Measurements from ENCODE around the gene GSTO2.

GSTO2 gene

GRCh38 chr10:104291439-104291951 lies 22.5 kb downstream of the GSTO2 start:
- peak; percentile 84 to 86 for DNase-seq
- ATAC-seq: peak; percentile 97
- Mint-ChIP-seq H3K4me3 (peak overlapping the region in 1 of 2 donors; percentile 12), H3K27ac (no peak overlapping the region), H3K9me3 (no peaks in the 10 kb centered on the region), H3K4me1 (peaks cover 22% of the 10 kb centered on the region), H3K27me3 (peaks cover 33% of the 10 kb centered on the region)

- H3K4me3 Mint-ChIP-seq: peak overlapping the region in 1 of 2 donors; percentile 10
- peaks cover 33% of the 10 kb centered on the region for H3K27me3 Mint-ChIP-seq
- no peak overlapping the region for H3K27ac Mint-ChIP-seq
- ATAC-seq: no peak
- no peaks in the 10 kb centered on the region for H3K9me3 Mint-ChIP-seq
- peaks cover 26% of the 10 kb centered on the region for H3K4me1 Mint-ChIP-seq
- DNase-seq: no peak
Measured at GRCh38 chr10:104293011-104293410, 24.0 kb downstream of the GSTO2 start.

- H3K9me3 Mint-ChIP-seq: no peaks in the 10 kb centered on the region
- H3K4me1 Mint-ChIP-seq: peaks cover 26% of the 10 kb centered on the region
- DNase-seq (no peak), ATAC-seq (no peak)
- no peak overlapping the region for H3K27ac Mint-ChIP-seq
- peaks cover 34% of the 10 kb centered on the region for H3K27me3 Mint-ChIP-seq
- H3K4me3 Mint-ChIP-seq: no peak overlapping the region
Measured at GRCh38 chr10:104293781-104294321, 24.9 kb downstream of the GSTO2 start.

- ATAC-seq (no peak), DNase-seq (no peak)
- H3K27me3 Mint-ChIP-seq: peaks cover 28% of the 10 kb centered on the region
- peaks cover 0 to 5% of the 10 kb centered on the region in 2 donors for H3K9me3 Mint-ChIP-seq
- H3K27ac Mint-ChIP-seq: no peak overlapping the region
- H3K4me1 Mint-ChIP-seq: peaks cover 41% of the 10 kb centered on the region
- H3K4me3 Mint-ChIP-seq: no peak overlapping the region
Measured at GRCh38 chr10:104296687-104297436, 27.9 kb downstream of the GSTO2 start.

- peaks cover 28% of the 10 kb centered on the region for H3K27me3 Mint-ChIP-seq
- H3K4me3 Mint-ChIP-seq: no peak overlapping the region
- ATAC-seq: peak; percentile 48
- H3K27ac Mint-ChIP-seq: no peak overlapping the region
- H3K9me3 Mint-ChIP-seq: peaks cover 2 to 12% of the 10 kb centered on the region in 2 donors
- peaks cover 38% of the 10 kb centered on the region for H3K4me1 Mint-ChIP-seq
- peak; percentile 24 to 43 for DNase-seq
Measured at GRCh38 chr10:104297697-104298660, 29.0 kb downstream of the GSTO2 start.

- Mint-ChIP-seq H3K9me3 (peaks cover 10 to 18% of the 10 kb centered on the region in 2 donors), H3K27me3 (peaks cover 28% of the 10 kb centered on the region), H3K4me1 (peaks cover 46% of the 10 kb centered on the region), H3K27ac (peak overlapping the region in 1 of 2 donors; percentile 74), H3K4me3 (no peak overlapping the region)
- no peak for ATAC-seq
- no peak for DNase-seq
Measured at GRCh38 chr10:104299031-104299904, 30.3 kb downstream of the GSTO2 start.

GRCh38 chr10:104300002-104300735 lies 31.2 kb downstream of the GSTO2 start:
- peaks cover 53% of the 10 kb centered on the region for H3K4me1 Mint-ChIP-seq
- H3K4me3 Mint-ChIP-seq: peak overlapping the region; percentile 55 to 64

GRCh38 chr10:104300736-104301292 lies 31.8 kb downstream of the GSTO2 start:
- H3K4me1 Mint-ChIP-seq: peaks cover 52% of the 10 kb centered on the region
- peak overlapping the region; percentile 92 to 94 for H3K27ac Mint-ChIP-seq
- H3K4me3 Mint-ChIP-seq: peak overlapping the region; percentile 55 to 64
- H3K9me3 Mint-ChIP-seq: peaks cover 10 to 18% of the 10 kb centered on the region in 2 donors
- ATAC-seq (peak; percentile 67), DNase-seq (peak in 1 of 2 donors; percentile 36)
- H3K27me3 Mint-ChIP-seq: peaks cover 22% of the 10 kb centered on the region

More at GRCh38 chr10:104300002-104300735, 31.2 kb downstream of the GSTO2 start:
- peak overlapping the region; percentile 92 to 94 for H3K27ac Mint-ChIP-seq
- ATAC-seq: peak; percentile 39
- H3K9me3 Mint-ChIP-seq: peaks cover 10 to 18% of the 10 kb centered on the region in 2 donors
- H3K27me3 Mint-ChIP-seq: peaks cover 26% of the 10 kb centered on the region
- DNase-seq: no peak

- no peak for ATAC-seq
Measured at GRCh38 chr10:104301907-104302690, 33.1 kb downstream of the GSTO2 start.

GRCh38 chr10:104303594-104304355 lies 34.8 kb downstream of the GSTO2 start:
- H3K27me3 Mint-ChIP-seq: peaks cover 34% of the 10 kb centered on the region
- no peak for DNase-seq
- no peak overlapping the region for H3K4me3 Mint-ChIP-seq
- H3K9me3 Mint-ChIP-seq: peaks cover 10 to 18% of the 10 kb centered on the region in 2 donors
- peaks cover 77% of the 10 kb centered on the region for H3K4me1 Mint-ChIP-seq
- no peak for ATAC-seq
- H3K27ac Mint-ChIP-seq: peak overlapping the region in 1 of 2 donors; percentile 15

More at GRCh38 chr10:104301907-104302690, 33.1 kb downstream of the GSTO2 start:
- Mint-ChIP-seq H3K4me3 (no peak overlapping the region), H3K4me1 (peaks cover 65% of the 10 kb centered on the region), H3K27ac (no peak overlapping the region), H3K9me3 (peaks cover 10 to 18% of the 10 kb centered on the region in 2 donors), H3K27me3 (peaks cover 32% of the 10 kb centered on the region)
- no peak for DNase-seq

GRCh38 chr10:104304356-104304745 lies 35.4 kb downstream of the GSTO2 start:
- Mint-ChIP-seq H3K27me3 (peaks cover 28% of the 10 kb centered on the region), H3K27ac (no peak overlapping the region), H3K4me3 (no peak overlapping the region), H3K4me1 (peaks cover 80% of the 10 kb centered on the region), H3K9me3 (peaks cover 10 to 18% of the 10 kb centered on the region in 2 donors)
- ATAC-seq (no peak), DNase-seq (no peak)

GRCh38 chr10:104304927-104305326 lies 35.9 kb downstream of the GSTO2 start:
- Mint-ChIP-seq H3K27ac (no peak overlapping the region), H3K4me3 (no peak overlapping the region), H3K27me3 (peaks cover 25% of the 10 kb centered on the region), H3K9me3 (peaks cover 10 to 18% of the 10 kb centered on the region in 2 donors), H3K4me1 (peaks cover 80% of the 10 kb centered on the region)
- DNase-seq (no peak), ATAC-seq (no peak)
